Panc1 (cell line): ENCODE data around the gene LRRC3B. TPM values are rescaled to one million over a fixed set of nuclear protein-coding genes. Genes with fewer than 3 reads are reported as not detected.

Experiments
- ATAC-seq: fragments of 200-7000 bp; cut with Tn5 transposase; 2 replicates; pipeline ENCODE4 v1.9.1; 2020; ENCODE audit warnings: mild to moderate bottlenecking, moderate library complexity
- BruUV-seq: library from RNA; stranded (reverse); fragments of 400-500 nt; replicated peaks from 2 replicates; lab custom pipeline; 2021; lab: Mats Ljungman, UMichigan
- CTCF ChIA-PET: fragments of 300-600 bp; sonication (Branson Sonifier 250); formaldehyde crosslinking; loops from one replicate; lab custom pipeline; 2022; ENCODE audit warnings: antibody characterized with exemption; lab: Charles Lee
- POLR2A ChIA-PET: fragments of 300-600 bp; sonication (Branson Sonifier 250); formaldehyde crosslinking; loops from one replicate; lab custom pipeline; 2022; ENCODE audit warnings: antibody characterized with exemption; lab: Charles Lee
- DNase-seq: peaks from one replicate; pipeline ENCODE4 v3.0.0-alpha.2; 2010; ENCODE audit warnings: low read depth, low spot score
- H3K27ac ChIP-seq: 2 replicates; pipeline ENCODE4 v1.5.1; 2011; ENCODE audit warnings: mild to moderate bottlenecking, low read length, inconsistent platforms
- H3K27me3 ChIP-seq: fragments of 200-500 bp; sonication (Bioruptor generic); 2 replicates; pipeline ENCODE4 v1.6.0; 2014; ENCODE audit warnings: low read length, inconsistent platforms; ENCODE audit not compliant: control insufficient read depth, insufficient read depth
- H3K36me3 ChIP-seq: fragments of 200-500 bp; sonication (Bioruptor generic); 2 replicates; pipeline ENCODE4 v1.5.1; 2014; ENCODE audit warnings: inconsistent platforms, mild to moderate bottlenecking, low read length, moderate library complexity; ENCODE audit not compliant: control insufficient read depth, insufficient read depth
- H3K4me1 ChIP-seq: 2 replicates; pipeline ENCODE4 v1.5.1; 2011; ENCODE audit warnings: inconsistent platforms, mild to moderate bottlenecking, low read length, moderate library complexity; ENCODE audit not compliant: control insufficient read depth, insufficient read depth
- H3K4me3 ChIP-seq, 2 experiments: 2 replicates each; pipeline ENCODE4 v1.5.1; 2011 to 2012; ENCODE audit warnings: low read depth in 2 of 2, low read length in 2 of 2, mild to moderate bottlenecking in 2 of 2, inconsistent platforms in 1 of 2, moderate library complexity in 1 of 2
- H3K9me3 ChIP-seq: fragments of 200-500 bp; sonication (Bioruptor generic); 2 replicates; pipeline ENCODE4 v1.5.1; 2014; ENCODE audit warnings: low read depth, mild to moderate bottlenecking, inconsistent platforms, low read length, moderate library complexity; ENCODE audit not compliant: control insufficient read depth, insufficient read depth
- POLR2AphosphoS5 ChIP-seq: IDR thresholded peaks from 2 replicates; pipeline ENCODE4 v1.6.1; 2012; ENCODE audit warnings: mild to moderate bottlenecking, low read depth, low read length, moderate library complexity
- SIN3A ChIP-seq: IDR thresholded peaks from 2 replicates; pipeline ENCODE4 v1.6.1; 2012; ENCODE audit warnings: low read depth, mild to moderate bottlenecking, low read length, moderate library complexity, borderline replicate concordance; ENCODE audit not compliant: insufficient read depth
- TCF7L2 ChIP-seq: IDR thresholded peaks from 2 replicates; pipeline ENCODE4 v1.6.1; 2011; ENCODE audit warnings: mild to moderate bottlenecking, low read depth, low read length, inconsistent platforms
- in situ Hi-C: cut with HindIII; loops from 2 replicates; pipeline ENCODE4 v1.10.0; 2016; ENCODE audit warnings: low sequenced_read_pairs, low pct_unique_long_range_greater_than_20kb
- intact Hi-C: fragments of 100-400 bp; cut with micrococcal nuclease; formaldehyde crosslinking; loops from one replicate; pipeline ENCODE4 v1.10.0; 2022; ENCODE audit not compliant: unreplicated experiment
- total RNA-seq: library from RNA; stranded (reverse); gene quantifications from one replicate; pipeline ENCODE4 v1.2.1, GENCODE V29; 2021; ENCODE audit not compliant: unreplicated experiment
- TF ChIP-seq, protein P1 (sequence below): fragments of 450-650 bp; IDR thresholded peaks from 2 replicates; pipeline ENCODE4 v1.5.1; 2017; ENCODE audit warnings: mild to moderate bottlenecking
- TF ChIP-seq, protein P2 (sequence below), 2 experiments: IDR thresholded peaks; 2 replicates each; pipeline ENCODE4 v1.6.1; 2011 to 2012; ENCODE audit warnings: low read depth in 2 of 2, control low read depth in 1 of 2, low read length in 1 of 2, mild to moderate bottlenecking in 1 of 2, moderate library complexity in 1 of 2; ENCODE audit not compliant: insufficient read depth in 1 of 2

Gene LRRC3B
- total RNA-seq, 1 experiment from 2014 or later, result not detected

DNA sequence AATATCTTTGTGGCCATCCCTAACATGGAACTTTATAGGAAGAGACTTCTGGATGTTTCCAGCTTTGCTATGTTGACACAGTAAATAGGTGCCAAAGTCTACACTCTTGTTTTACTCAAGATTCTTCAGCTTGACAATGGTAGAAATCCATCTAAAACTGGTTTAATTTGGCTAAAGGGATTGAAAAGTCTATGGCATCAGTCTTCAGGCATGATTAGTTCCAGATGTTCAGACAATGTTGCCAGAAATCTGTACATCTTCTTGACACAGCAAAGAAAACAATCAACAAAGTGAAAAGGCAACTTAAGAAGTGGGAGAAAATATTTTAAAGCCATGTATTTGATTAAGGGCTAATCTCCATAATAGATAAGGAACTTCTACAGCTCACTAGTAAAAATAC, 130.5 kb downstream of the LRRC3B start:
- ChIA-PET CTCF (no interaction called here), POLR2A (no interaction called here)
- Histone ChIP-seq H3K4me1 (no peaks in the 10 kb centered on the region), H3K27me3 (no peaks in the 10 kb centered on the region), H3K27ac (no peak overlapping the region), H3K9me3 (no peaks in the 10 kb centered on the region), H3K36me3 (no peaks in the 10 kb centered on the region), H3K4me3 (no peak overlapping the region)
- no peak for DNase-seq
- no TSS peak for BruUV-seq
- TF ChIP-seq, protein P1, sequence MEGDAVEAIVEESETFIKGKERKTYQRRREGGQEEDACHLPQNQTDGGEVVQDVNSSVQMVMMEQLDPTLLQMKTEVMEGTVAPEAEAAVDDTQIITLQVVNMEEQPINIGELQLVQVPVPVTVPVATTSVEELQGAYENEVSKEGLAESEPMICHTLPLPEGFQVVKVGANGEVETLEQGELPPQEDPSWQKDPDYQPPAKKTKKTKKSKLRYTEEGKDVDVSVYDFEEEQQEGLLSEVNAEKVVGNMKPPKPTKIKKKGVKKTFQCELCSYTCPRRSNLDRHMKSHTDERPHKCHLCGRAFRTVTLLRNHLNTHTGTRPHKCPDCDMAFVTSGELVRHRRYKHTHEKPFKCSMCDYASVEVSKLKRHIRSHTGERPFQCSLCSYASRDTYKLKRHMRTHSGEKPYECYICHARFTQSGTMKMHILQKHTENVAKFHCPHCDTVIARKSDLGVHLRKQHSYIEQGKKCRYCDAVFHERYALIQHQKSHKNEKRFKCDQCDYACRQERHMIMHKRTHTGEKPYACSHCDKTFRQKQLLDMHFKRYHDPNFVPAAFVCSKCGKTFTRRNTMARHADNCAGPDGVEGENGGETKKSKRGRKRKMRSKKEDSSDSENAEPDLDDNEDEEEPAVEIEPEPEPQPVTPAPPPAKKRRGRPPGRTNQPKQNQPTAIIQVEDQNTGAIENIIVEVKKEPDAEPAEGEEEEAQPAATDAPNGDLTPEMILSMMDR, result no peak
- TF ChIP-seq, protein P2, sequence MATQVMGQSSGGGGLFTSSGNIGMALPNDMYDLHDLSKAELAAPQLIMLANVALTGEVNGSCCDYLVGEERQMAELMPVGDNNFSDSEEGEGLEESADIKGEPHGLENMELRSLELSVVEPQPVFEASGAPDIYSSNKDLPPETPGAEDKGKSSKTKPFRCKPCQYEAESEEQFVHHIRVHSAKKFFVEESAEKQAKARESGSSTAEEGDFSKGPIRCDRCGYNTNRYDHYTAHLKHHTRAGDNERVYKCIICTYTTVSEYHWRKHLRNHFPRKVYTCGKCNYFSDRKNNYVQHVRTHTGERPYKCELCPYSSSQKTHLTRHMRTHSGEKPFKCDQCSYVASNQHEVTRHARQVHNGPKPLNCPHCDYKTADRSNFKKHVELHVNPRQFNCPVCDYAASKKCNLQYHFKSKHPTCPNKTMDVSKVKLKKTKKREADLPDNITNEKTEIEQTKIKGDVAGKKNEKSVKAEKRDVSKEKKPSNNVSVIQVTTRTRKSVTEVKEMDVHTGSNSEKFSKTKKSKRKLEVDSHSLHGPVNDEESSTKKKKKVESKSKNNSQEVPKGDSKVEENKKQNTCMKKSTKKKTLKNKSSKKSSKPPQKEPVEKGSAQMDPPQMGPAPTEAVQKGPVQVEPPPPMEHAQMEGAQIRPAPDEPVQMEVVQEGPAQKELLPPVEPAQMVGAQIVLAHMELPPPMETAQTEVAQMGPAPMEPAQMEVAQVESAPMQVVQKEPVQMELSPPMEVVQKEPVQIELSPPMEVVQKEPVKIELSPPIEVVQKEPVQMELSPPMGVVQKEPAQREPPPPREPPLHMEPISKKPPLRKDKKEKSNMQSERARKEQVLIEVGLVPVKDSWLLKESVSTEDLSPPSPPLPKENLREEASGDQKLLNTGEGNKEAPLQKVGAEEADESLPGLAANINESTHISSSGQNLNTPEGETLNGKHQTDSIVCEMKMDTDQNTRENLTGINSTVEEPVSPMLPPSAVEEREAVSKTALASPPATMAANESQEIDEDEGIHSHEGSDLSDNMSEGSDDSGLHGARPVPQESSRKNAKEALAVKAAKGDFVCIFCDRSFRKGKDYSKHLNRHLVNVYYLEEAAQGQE (IDR thresholded peaks at IDR 0.05; ENCODE audit: insufficient read depth in 1 of 2, low read depth in 2 of 2, low read length in 1 of 2), result no peak
- TF ChIP-seq TCF7L2, result no peak
- no peak for ATAC-seq
- in situ Hi-C loops (no loop called here), intact Hi-C loops (no loop called here)

DNA sequence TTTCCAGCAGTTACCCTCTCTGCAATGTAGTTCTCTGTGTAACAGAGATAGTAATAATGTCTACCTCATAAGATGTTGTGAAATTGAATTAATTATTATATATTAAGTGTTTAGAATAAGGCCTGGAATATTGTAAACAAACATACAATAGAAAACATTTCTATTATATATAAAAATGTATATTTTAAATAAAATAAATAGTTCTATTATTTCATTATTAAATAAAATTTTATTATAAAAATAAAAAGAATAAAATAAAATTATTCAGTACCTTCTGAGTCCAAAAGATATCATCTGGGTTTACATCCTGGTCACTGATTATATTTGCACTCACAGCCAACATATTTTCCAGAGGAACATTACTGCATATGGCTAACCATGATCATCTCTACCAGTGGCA, 135.4 kb downstream of the LRRC3B start:
- H3K27me3 ChIP-seq, result no peaks in the 10 kb centered on the region
- TF ChIP-seq TCF7L2 (no peak), SIN3A (no peak), POLR2AphosphoS5 (no peak)
- TF ChIP-seq, protein P1, result no peak
- TF ChIP-seq, protein P2 (IDR thresholded peaks at IDR 0.05; ENCODE audit: insufficient read depth in 1 of 2, low read depth in 2 of 2, low read length in 1 of 2), result no peak
- DNase-seq (no peak), ATAC-seq (no peak)
- H3K27ac ChIP-seq, result no peak overlapping the region
- H3K9me3 ChIP-seq, result no peaks in the 10 kb centered on the region
- BruUV-seq, result no TSS peak
- in situ Hi-C loops, result no loop called here
- ChIA-PET CTCF (no interaction called here), POLR2A (no interaction called here)
- H3K4me1 ChIP-seq, result no peaks in the 10 kb centered on the region
- intact Hi-C loops, result no loop called here
- H3K36me3 ChIP-seq, result no peaks in the 10 kb centered on the region
- H3K4me3 ChIP-seq, result no peak overlapping the region
